HG02981 (cell line): ENCODE results near the gene SMIM26.
A peak's percentile ranks its signal among the peaks of the same experiment; 100 is the strongest.

Source experiments
- ATAC-seq: cut with Tn5 transposase; IDR thresholded peaks from one replicate; pipeline ENCODE4 v1.9.1; 2021; ENCODE audit warnings: mild to moderate bottlenecking, moderate library complexity; ENCODE audit not compliant: unreplicated experiment

SMIM26 gene

GRCh38 chr20:18578581-18578980 lies 11.3 kb downstream of the SMIM26 start:
- ATAC-seq: no peak

GRCh38 chr20:18580012-18580411 lies 12.8 kb downstream of the SMIM26 start:
- no peak for ATAC-seq

- ATAC-seq: no peak
Observed at GRCh38 chr20:18585134-18585533, 17.9 kb downstream of the SMIM26 start.

- peak; percentile 82 for ATAC-seq
Observed at GRCh38 chr20:18587665-18588573, 20.7 kb downstream of the SMIM26 start, which contains the start of gene DTD1. Gene DTD1 (plus strand): TSS chr20:18588054. CDS start chr20:18588073, 19 bp downstream.

GRCh38 chr20:18588574-18588933 lies 21.3 kb downstream of the SMIM26 start:
- ATAC-seq: no peak

GRCh38 chr20:18589941-18590674 lies 22.9 kb downstream of the SMIM26 start:
- ATAC-seq: no peak

GRCh38 chr20:18596270-18596669 lies 29.0 kb downstream of the SMIM26 start:
- no peak for ATAC-seq

GRCh38 chr20:18609741-18610140 lies 42.5 kb downstream of the SMIM26 start:
- ATAC-seq: no peak

- ATAC-seq: no peak
Observed at GRCh38 chr20:18611492-18611891, 44.3 kb downstream of the SMIM26 start.

- ATAC-seq: no peak
Observed at GRCh38 chr20:18613553-18613952, 46.3 kb downstream of the SMIM26 start.

GRCh38 chr20:18614244-18614643 lies 47.0 kb downstream of the SMIM26 start:
- no peak for ATAC-seq

GRCh38 chr20:18615020-18615650 lies 47.9 kb downstream of the SMIM26 start:
- no peak for ATAC-seq
